ENCODE data around the gene NRIP1.

NRIP1 gene

GRCh38 chr21:15078180-15078579 lies 13.4 kb upstream of the NRIP1 start:
- TF ChIP-seq CTCF (IDR thresholded peaks at IDR 0.05; ENCODE audit: unreplicated experiment in 3 of 3): no peak
- peaks cover 42% of the 10 kb centered on the region for H3K4me1 Mint-ChIP-seq

GRCh38 chr21:15077529-15078145 lies 12.8 kb upstream of the NRIP1 start:
- TF ChIP-seq CTCF (IDR thresholded peaks at IDR 0.05; ENCODE audit: unreplicated experiment in 3 of 3): no peak
- Mint-ChIP-seq H3K36me3 (ENCODE audit: low read depth) (no peaks in the 10 kb centered on the region), H3K9me3 (no peaks in the 10 kb centered on the region), H3K4me3 (no peak overlapping the region), H3K27me3 (ENCODE audit: low read depth) (no peaks in the 10 kb centered on the region), H3K4me1 (peaks cover 42% of the 10 kb centered on the region), H3K27ac (no peak overlapping the region)

More at GRCh38 chr21:15078180-15078579, 13.4 kb upstream of the NRIP1 start:
- Mint-ChIP-seq H3K27ac (no peak overlapping the region), H3K9me3 (no peaks in the 10 kb centered on the region), H3K27me3 (ENCODE audit: low read depth) (no peaks in the 10 kb centered on the region), H3K36me3 (ENCODE audit: low read depth) (no peaks in the 10 kb centered on the region), H3K4me3 (no peak overlapping the region)

- Mint-ChIP-seq H3K4me3 (no peak overlapping the region), H3K9me3 (no peaks in the 10 kb centered on the region), H3K27ac (no peak overlapping the region), H3K4me1 (peaks cover 37% of the 10 kb centered on the region), H3K36me3 (ENCODE audit: low read depth) (no peaks in the 10 kb centered on the region), H3K27me3 (ENCODE audit: low read depth) (no peaks in the 10 kb centered on the region)
- TF ChIP-seq CTCF (IDR thresholded peaks at IDR 0.05; ENCODE audit: unreplicated experiment in 3 of 3): no peak
These were observed 11.9 kb upstream of the NRIP1 start for GRCh38 chr21:15076730-15077129.

GRCh38 chr21:15071009-15071408 lies 6.2 kb upstream of the NRIP1 start:
- no peak overlapping the region for H3K4me3 Mint-ChIP-seq
- no peak overlapping the region for H3K27ac Mint-ChIP-seq
- H3K9me3 Mint-ChIP-seq: no peaks in the 10 kb centered on the region
- no peaks in the 10 kb centered on the region for H3K27me3 Mint-ChIP-seq (ENCODE audit: low read depth)
- no peaks in the 10 kb centered on the region for H3K36me3 Mint-ChIP-seq (ENCODE audit: low read depth)
- H3K4me1 Mint-ChIP-seq: peaks cover 8% of the 10 kb centered on the region
- no peak for TF ChIP-seq CTCF (IDR thresholded peaks at IDR 0.05; ENCODE audit: unreplicated experiment in 3 of 3)

- peaks cover 9% of the 10 kb centered on the region for H3K36me3 Mint-ChIP-seq (ENCODE audit: low read depth)
- H3K27ac Mint-ChIP-seq: peak overlapping the region; percentile 98 to 99 (median 98)
- H3K9me3 Mint-ChIP-seq: no peaks in the 10 kb centered on the region
- no peak for TF ChIP-seq CTCF (IDR thresholded peaks at IDR 0.05; ENCODE audit: unreplicated experiment in 3 of 3)
- peak overlapping the region; percentile 95 to 99 (median 98) for H3K4me3 Mint-ChIP-seq
- H3K27me3 Mint-ChIP-seq (ENCODE audit: low read depth): peaks cover 4% of the 10 kb centered on the region
- peaks cover 26% of the 10 kb centered on the region for H3K4me1 Mint-ChIP-seq
These were observed 1.3 kb upstream of the NRIP1 start for GRCh38 chr21:15066123-15066575.
